ENCODE measurements around the gene ATXN3L.

ATXN3L gene

GRCh38 chrX:13319953-13320352 lies at the start of gene ATXN3L:
TSS of gene ATXN3L (minus strand) at chrX:13320053. CDS start at chrX:13319934, 119 bp downstream.
- no peak for DNase-seq
- in situ Hi-C loops (cut with MboI; ENCODE audit: low pct_unique_long_range_greater_than_20kb, low sequenced_read_pairs), result no loop called here

GRCh38 chrX:13369256-13370030 lies 49.6 kb upstream of the ATXN3L start:
- in situ Hi-C loops (cut with MboI; ENCODE audit: low pct_unique_long_range_greater_than_20kb, low sequenced_read_pairs), result no loop called here
- DNase-seq, result no peak

- in situ Hi-C loops (cut with MboI; ENCODE audit: low pct_unique_long_range_greater_than_20kb, low sequenced_read_pairs), result no loop called here
- DNase-seq, result no peak
These were observed 48.1 kb upstream of the ATXN3L start for GRCh38 chrX:13367950-13368349.

GRCh38 chrX:13366698-13367097 lies 46.8 kb upstream of the ATXN3L start:
- in situ Hi-C loops (cut with MboI; ENCODE audit: low pct_unique_long_range_greater_than_20kb, low sequenced_read_pairs), result no loop called here
- no peak for DNase-seq

DNA sequence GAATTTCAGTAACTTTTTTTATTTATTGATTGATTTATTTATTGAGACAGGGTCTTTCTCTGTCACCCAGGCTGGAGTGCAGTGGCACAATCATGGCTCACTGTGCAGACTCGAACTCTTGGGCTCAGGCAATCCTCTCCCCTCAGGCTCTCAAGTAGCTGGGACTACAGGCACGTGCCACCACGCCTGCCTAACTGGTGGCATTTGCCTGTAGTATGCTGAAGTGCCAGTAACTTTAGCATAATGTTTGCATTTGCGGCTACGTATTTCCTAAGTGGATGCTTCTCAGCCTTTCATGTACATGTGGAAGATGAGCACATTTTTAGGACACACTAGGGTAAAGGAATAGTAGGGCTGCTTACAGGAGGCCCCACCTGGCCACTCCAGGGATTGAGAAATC lies 45.3 kb upstream of the ATXN3L start:
- no peak for DNase-seq
- in situ Hi-C loops (cut with MboI; ENCODE audit: low pct_unique_long_range_greater_than_20kb, low sequenced_read_pairs), result no loop called here

DNA sequence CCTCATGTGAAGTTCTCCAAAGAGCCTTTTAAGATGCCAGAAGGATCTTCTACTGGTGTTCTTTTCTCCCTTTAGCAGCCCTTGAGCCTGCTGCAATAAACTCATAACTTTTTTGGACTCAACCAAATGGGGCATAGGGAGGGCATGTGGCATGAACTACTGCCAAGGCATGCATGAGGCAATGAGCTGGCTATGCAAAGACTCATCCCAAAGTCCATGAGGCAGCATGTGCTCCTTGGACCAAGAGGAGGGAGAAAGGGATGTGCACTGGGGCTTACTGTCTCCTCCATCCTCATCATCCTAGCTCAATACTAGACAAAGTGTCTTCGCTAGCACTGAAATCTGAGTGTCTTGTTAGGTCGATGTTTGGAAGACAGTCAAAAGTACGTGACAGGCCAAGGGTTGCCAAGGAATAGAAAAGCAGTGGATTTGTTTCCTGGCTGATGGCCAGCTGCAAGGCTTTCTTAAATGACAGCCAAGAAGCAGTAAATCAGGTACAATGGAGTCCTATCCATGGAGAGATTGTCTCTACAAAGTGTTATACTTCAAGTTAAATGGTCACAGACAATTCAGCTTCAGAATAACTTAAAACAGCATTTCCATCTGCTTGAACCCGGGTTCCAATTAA lies 44.5 kb upstream of the ATXN3L start:
- no peak for DNase-seq
- in situ Hi-C loops (cut with MboI; ENCODE audit: low pct_unique_long_range_greater_than_20kb, low sequenced_read_pairs), result no loop called here

DNA sequence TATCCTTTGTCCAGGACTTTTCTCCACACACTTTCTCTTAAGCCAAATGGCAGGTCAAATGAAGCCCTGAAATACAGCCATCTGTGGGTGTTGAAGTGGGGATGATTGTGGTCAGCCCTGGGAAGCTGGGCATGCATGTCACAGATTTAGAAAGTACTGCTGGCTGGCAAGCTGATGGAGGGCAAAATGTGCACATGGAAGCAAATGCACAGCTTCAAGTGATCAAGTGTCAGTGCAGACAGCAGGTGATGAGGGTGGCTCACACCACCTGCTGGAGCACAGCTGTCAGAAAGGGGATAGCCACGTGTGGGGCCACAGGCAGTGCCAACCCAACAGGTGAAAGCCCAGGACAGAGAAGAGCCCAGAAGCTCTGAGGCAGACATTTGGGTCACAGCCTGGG lies 40.3 kb upstream of the ATXN3L start:
- in situ Hi-C loops (cut with MboI; ENCODE audit: low pct_unique_long_range_greater_than_20kb, low sequenced_read_pairs), result no loop called here
- DNase-seq, result no peak

DNA sequence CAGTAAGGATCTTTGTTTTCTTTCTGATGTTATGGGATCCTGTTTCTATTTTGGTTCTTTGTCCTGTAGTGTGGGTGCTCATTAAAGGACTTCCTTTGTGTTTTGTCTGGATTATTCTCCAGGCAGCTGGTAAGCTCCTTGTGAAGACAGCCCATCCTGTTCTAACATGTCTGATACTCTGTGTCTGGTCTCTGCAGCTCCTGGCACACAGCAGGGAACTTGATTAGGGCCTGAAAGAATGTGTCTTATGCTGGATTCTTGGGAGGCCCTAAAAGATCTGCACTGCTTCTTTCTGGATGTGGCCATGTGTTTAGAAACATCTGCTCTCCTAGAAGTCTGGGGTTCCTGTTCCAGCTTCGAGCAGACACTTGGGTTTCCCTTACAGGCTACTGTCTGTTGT lies 38.1 kb upstream of the ATXN3L start:
- peak; percentile 15 for DNase-seq
- in situ Hi-C loops (cut with MboI; ENCODE audit: low pct_unique_long_range_greater_than_20kb, low sequenced_read_pairs), result no loop called here

DNA sequence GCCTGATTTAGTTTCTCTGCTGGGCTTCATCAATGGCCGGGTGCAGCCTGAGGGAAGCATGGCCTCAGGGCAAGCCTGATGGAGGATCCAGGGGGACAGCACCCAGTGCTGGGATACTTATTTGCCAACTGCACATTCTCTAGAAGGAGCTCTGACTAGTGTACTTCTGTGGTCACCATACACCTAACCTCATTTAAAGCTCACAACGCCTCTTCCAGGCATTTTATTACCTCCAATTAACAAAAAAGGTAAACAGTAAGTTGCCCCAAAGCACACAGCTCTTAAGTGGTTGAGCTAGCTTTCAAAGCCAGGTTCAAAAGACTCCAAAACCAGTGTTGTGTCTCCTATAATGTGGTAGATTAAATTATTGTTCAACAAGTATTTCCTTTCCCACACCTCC lies 26.8 kb upstream of the ATXN3L start:
- no peak for DNase-seq

GRCh38 chrX:13345438-13345837 lies 25.6 kb upstream of the ATXN3L start:
- no peak for DNase-seq
- in situ Hi-C loops (cut with MboI; ENCODE audit: low pct_unique_long_range_greater_than_20kb, low sequenced_read_pairs), result no loop called here

More for the DNA sequence above, 26.8 kb upstream of the ATXN3L start:
- in situ Hi-C loops (cut with MboI; ENCODE audit: low pct_unique_long_range_greater_than_20kb, low sequenced_read_pairs), result no loop called here

GRCh38 chrX:13345037-13345436 lies 25.2 kb upstream of the ATXN3L start:
- in situ Hi-C loops (cut with MboI; ENCODE audit: low pct_unique_long_range_greater_than_20kb, low sequenced_read_pairs), result no loop called here
- DNase-seq, result peak; percentile 58

- peak; percentile 1 for DNase-seq
These were observed 21.7 kb upstream of the ATXN3L start for GRCh38 chrX:13341491-13342101.

GRCh38 chrX:13340182-13340791 lies 20.4 kb upstream of the ATXN3L start:
- in situ Hi-C loops (cut with MboI; ENCODE audit: low pct_unique_long_range_greater_than_20kb, low sequenced_read_pairs), result no loop called here
- DNase-seq, result no peak

More at GRCh38 chrX:13341491-13342101, 21.7 kb upstream of the ATXN3L start:
- in situ Hi-C loops (cut with MboI; ENCODE audit: low pct_unique_long_range_greater_than_20kb, low sequenced_read_pairs), result no loop called here

DNA sequence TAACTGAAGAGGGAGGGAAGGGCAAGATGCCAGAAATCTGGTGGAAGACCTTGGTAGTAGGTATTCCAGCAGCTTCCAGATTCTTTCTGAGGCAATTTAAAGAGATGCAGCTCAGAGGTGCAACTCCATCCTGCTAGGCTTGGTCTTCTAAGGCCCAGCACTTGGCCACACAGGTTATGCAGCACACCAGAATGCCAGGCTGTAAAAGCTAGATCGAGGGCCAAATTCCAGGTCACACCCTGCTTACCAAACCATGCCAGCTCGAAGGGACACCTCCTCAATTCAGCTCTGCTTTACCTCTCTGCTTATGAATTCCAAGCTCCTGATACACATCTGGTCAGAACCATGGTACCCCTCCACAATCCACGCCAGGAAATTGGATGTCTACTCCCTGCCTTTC lies 19.8 kb upstream of the ATXN3L start:
- no peak for DNase-seq
- in situ Hi-C loops (cut with MboI; ENCODE audit: low pct_unique_long_range_greater_than_20kb, low sequenced_read_pairs), result no loop called here

DNA sequence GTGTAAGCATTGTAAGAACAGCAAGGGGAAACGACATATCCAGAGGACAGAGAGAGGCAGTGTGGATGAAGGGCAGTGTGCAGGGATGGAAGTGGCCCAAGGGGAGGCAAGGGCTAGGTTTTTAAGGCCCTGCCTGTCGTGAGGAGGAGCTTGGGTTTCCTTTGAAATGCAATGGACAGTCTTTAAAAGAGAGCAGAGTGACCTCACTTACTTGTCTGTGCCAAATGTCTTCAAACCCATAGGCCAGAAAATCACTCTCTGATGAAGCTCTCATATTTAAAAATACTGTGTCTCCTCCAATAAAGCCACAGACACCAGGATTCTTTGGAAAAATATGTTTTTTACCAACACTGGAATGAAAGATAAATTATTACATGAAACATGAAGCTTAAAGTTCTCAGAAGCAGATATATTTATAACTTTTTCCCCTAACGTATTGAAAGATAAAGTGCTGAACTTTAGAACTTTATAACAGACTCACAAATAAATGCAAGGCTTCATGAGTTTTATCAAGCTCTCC lies 19.2 kb upstream of the ATXN3L start:
- in situ Hi-C loops (cut with MboI; ENCODE audit: low pct_unique_long_range_greater_than_20kb, low sequenced_read_pairs), result no loop called here
- no peak for DNase-seq

- DNase-seq, result no peak
- in situ Hi-C loops (cut with MboI; ENCODE audit: low pct_unique_long_range_greater_than_20kb, low sequenced_read_pairs), result no loop called here
These were observed 14.6 kb upstream of the ATXN3L start for GRCh38 chrX:13334491-13334890.

GRCh38 chrX:13330446-13330845 lies 10.6 kb upstream of the ATXN3L start:
- no peak for DNase-seq
- in situ Hi-C loops (cut with MboI; ENCODE audit: low pct_unique_long_range_greater_than_20kb, low sequenced_read_pairs), result no loop called here

GRCh38 chrX:13327666-13328065 lies 7.8 kb upstream of the ATXN3L start:
- in situ Hi-C loops (cut with MboI; ENCODE audit: low pct_unique_long_range_greater_than_20kb, low sequenced_read_pairs), result no loop called here
- no peak for DNase-seq

GRCh38 chrX:13323241-13323640 lies 3.4 kb upstream of the ATXN3L start:
- in situ Hi-C loops (cut with MboI; ENCODE audit: low pct_unique_long_range_greater_than_20kb, low sequenced_read_pairs), result no loop called here
- no peak for DNase-seq

- in situ Hi-C loops (cut with MboI; ENCODE audit: low pct_unique_long_range_greater_than_20kb, low sequenced_read_pairs), result no loop called here
- DNase-seq, result no peak
These were observed 2.5 kb downstream of the ATXN3L start for GRCh38 chrX:13317366-13317765.
